Heart right ventricle (tissue), 16 donors: ENCODE results near the gene IL19. TPM values are rescaled to one million over a fixed set of nuclear protein-coding genes. Genes with fewer than 3 reads are reported as not detected.

ENCODE experiments used
- ATAC-seq, 8 donors: fragments of 200-7000 bp; cut with Tn5 transposase; one replicate each; pipeline ENCODE4 v1.9.1; 2020; ENCODE audit warnings: mild to moderate bottlenecking in 8 of 8, moderate library complexity in 8 of 8, moderate number of reproducible peaks in 1 of 8
- DNase-seq, 2 donors: peaks; one replicate each; pipeline ENCODE4 v3.0.0-alpha.2; 2020
- H3K27ac ChIP-seq, 10 donors: fragments of 200-600 bp; sonication (generic) in 2 of 10; one replicate each; pipeline versions ENCODE4 v1.5.0 to v1.8.0; 2020 to 2022; ENCODE audit warnings: mild to moderate bottlenecking in 3 of 10
- H3K27me3 ChIP-seq, 7 donors: fragments of 200-600 bp; one replicate each; pipeline ENCODE4 v1.8.0; 2021 to 2022; ENCODE audit warnings: mild to moderate bottlenecking in 2 of 7
- H3K36me3 ChIP-seq, 9 donors: fragments of 200-600 bp; sonication (generic) in 1 of 9; one replicate each; pipeline versions ENCODE4 v1.5.0 to v1.8.0; 2020 to 2022; ENCODE audit warnings: mild to moderate bottlenecking in 2 of 9
- H3K4me1 ChIP-seq, 9 donors: fragments of 200-600 bp; sonication (generic) in 1 of 9; one replicate each; pipeline versions ENCODE4 v1.5.0 to v1.8.0; 2020 to 2022; ENCODE audit warnings: mild to moderate bottlenecking in 4 of 9
- H3K4me3 ChIP-seq, 10 donors: fragments of 200-600 bp; sonication (generic) in 2 of 10; one replicate each; pipeline versions ENCODE4 v1.5.0 to v1.8.0; 2020 to 2022; ENCODE audit warnings: mild to moderate bottlenecking in 7 of 10, moderate library complexity in 2 of 10
- H3K9me3 ChIP-seq, 11 donors: fragments of 200-600 bp in 10 of 11; sonication (generic) in 2 of 11; one replicate each; pipeline versions ENCODE4 v1.5.0 to v1.8.0; 2013 to 2022; ENCODE audit warnings: mild to moderate bottlenecking in 2 of 11, control low read depth in 1 of 11, moderate library complexity in 1 of 11
- CTCF ChIP-seq, 9 donors: fragments of 200-600 bp; sonication (generic) in 2 of 9; IDR thresholded peaks; one replicate each; pipeline versions ENCODE4 v1.5.0 to v1.8.0; 2021 to 2022; ENCODE audit warnings: antibody characterized with exemption in 9 of 9, mild to moderate bottlenecking in 5 of 9, moderate library complexity in 1 of 9
- WGBS, 2 donors: extraction: QIAGEN DNeasy Blood & Tissue Kit; methylation state at CpG; one replicate each; pipeline ENCODE4 v1.1.7; 2013; ENCODE audit warnings: inconsistent platforms in 1 of 2; 5-methylcytosine and 5-hydroxymethylcytosine counted together
- intact Hi-C, 10 donors: fragments of 100-400 bp; cut with DNase I; formaldehyde crosslinking; loops; one replicate each; pipeline versions ENCODE4 v1.11.1 to v1.14.2; 2022
- polyA plus RNA-seq, 2 donors: library from polyadenylated mRNA; stranded (reverse); fragments of 200-250 nt; gene quantifications; one replicate each; pipeline ENCODE4 v1.2.3, GENCODE V29; 2013
- total RNA-seq, 10 donors: library from RNA; stranded (reverse); fragmentation: NEBNext Ultra II Directional in 3 of 10; extraction: Animal tissue kit (Norgen Biotek cat#: 25700) in 3 of 10; gene quantifications; one replicate each; pipeline versions ENCODE4 v1.2.1 to v1.2.4, GENCODE V29; 2021 to 2023
- donor health status: Arrhythmogenic right ventricular cardiomyopathy.
- donor health status: ischemic (EF 13 %, LVEDD 7.1; RV severe dilation, severe dysfunction).
- donor health status: healthy with polysubstance abuse.
- donor health status: DM: no; HTN: yes; CAD: no.
- donor health status: DM: no; HTN: no; CAD: no.
- donor health status: ischemic (EF 25% LVEDD 6.9; RV normal size, moderate dysfunction).
- donor health status: ischemic (EF 25% LVEDD 5.7; RV mildly dilated, moderate dysfunction).
- donor health status: healthy.
- donor health status: DM: yes; HTN: yes; CAD: no.
- donor health status: Ischemic cardiomyopathy.
- donor health status: ischemic (EF 35%, LVEDD 5.7; RV mildly dilated, moderate dysfunction).
- donor health status: nonischemic (EF 11% LVEDD 7.7; RV severe dilation, severe dysfunction).
- donor health status: DM: yes; HTN: yes; CAD: no.
- donor health status: PGD.
- donor health status: ischemic (EF 29% LVEDD 5.4; RV normal size, mild dysfunction).
- donor health status: nonischemic (EF 23%, LVEDD 6.1; RV moderate dilation, normal function).

The IL19 gene
- total and polyA plus RNA-seq, 12 donors, result not detected

GRCh38 chr1:206842854-206843253 is 72.3 kb downstream of the IL19 start:
- Histone ChIP-seq H3K4me1 (peaks cover 0 to 8% (median 0%) of the 10 kb centered on the region in 9 donors), H3K9me3 (no peaks in the 10 kb centered on the region), H3K27ac (no peak overlapping the region), H3K4me3 (no peak overlapping the region), H3K27me3 (peaks cover 0 to 11% (median 1%) of the 10 kb centered on the region in 7 donors), H3K36me3 (no peaks in the 10 kb centered on the region)
- intact Hi-C loops, result no loop called here
- no peak for ATAC-seq
- no peak for TF ChIP-seq CTCF (IDR thresholded peaks at IDR 0.05)
- DNase-seq, result no peak

GRCh38 chr1:206843626-206844025 is 73.1 kb downstream of the IL19 start:
- DNase-seq (no peak), ATAC-seq (no peak)
- Histone ChIP-seq H3K36me3 (no peaks in the 10 kb centered on the region), H3K4me1 (peaks cover 0 to 8% (median 0%) of the 10 kb centered on the region in 9 donors), H3K4me3 (no peak overlapping the region), H3K27ac (no peak overlapping the region), H3K9me3 (no peaks in the 10 kb centered on the region), H3K27me3 (peaks cover 0 to 5% (median 0%) of the 10 kb centered on the region in 7 donors)
- no peak for TF ChIP-seq CTCF (IDR thresholded peaks at IDR 0.05)
- WGBS, 2 donors, result 95 to 100% methylated on average over 4 of the region's 4 CpGs
- intact Hi-C loops, result no loop called here

GRCh38 chr1:206846487-206846886 is 75.9 kb downstream of the IL19 start:
- ATAC-seq (no peak), DNase-seq (no peak)
- Histone ChIP-seq H3K36me3 (no peaks in the 10 kb centered on the region), H3K9me3 (no peaks in the 10 kb centered on the region), H3K4me1 (no peaks in the 10 kb centered on the region), H3K27me3 (no peaks in the 10 kb centered on the region), H3K27ac (no peak overlapping the region), H3K4me3 (no peak overlapping the region)
- TF ChIP-seq CTCF (IDR thresholded peaks at IDR 0.05), result no peak
- intact Hi-C loops, result no loop called here

GRCh38 chr1:206847337-206847834 is 76.8 kb downstream of the IL19 start:
- no peak overlapping the region for H3K27ac ChIP-seq
- H3K9me3 ChIP-seq, result peaks cover 0 to 6% (median 0%) of the 10 kb centered on the region in 11 donors
- WGBS, 2 donors, result 84 to 97% methylated on average over 3 of the region's 3 CpGs
- no peaks in the 10 kb centered on the region for H3K27me3 ChIP-seq
- intact Hi-C loops, result no loop called here
- DNase-seq (no peak), ATAC-seq (no peak)
- no peak for TF ChIP-seq CTCF (IDR thresholded peaks at IDR 0.05)
- no peaks in the 10 kb centered on the region for H3K36me3 ChIP-seq
- H3K4me3 ChIP-seq, result no peak overlapping the region
- no peaks in the 10 kb centered on the region for H3K4me1 ChIP-seq
